Karpas-422 (cell line): ENCODE data around the gene MBTPS2. TPM values are rescaled to one million over a fixed set of nuclear protein-coding genes. Genes with fewer than 3 reads are reported as not detected.
A peak's percentile ranks its signal among the peaks of the same experiment; 100 is the strongest.

Experiments
- DNase-seq: peaks from one replicate; pipeline ENCODE4 v3.0.0-alpha.2; 2015
- H2AFZ ChIP-seq: fragments of 200-600 bp; sonication (generic); 2 replicates; pipeline ENCODE4 v1.6.1; 2014; ENCODE audit warnings: antibody characterized with exemption, low read length, mixed read lengths
- H3K27ac ChIP-seq: fragments of 200-600 bp; sonication (generic); 2 replicates; pipeline ENCODE4 v1.5.1; 2014; ENCODE audit warnings: mild to moderate bottlenecking, low read length, moderate library complexity
- H3K27me3 ChIP-seq: fragments of 200-600 bp; sonication (generic); 2 replicates; pipeline ENCODE4 v1.6.1; 2014; ENCODE audit warnings: low read length, mixed read lengths
- H3K36me3 ChIP-seq: fragments of 200-600 bp; sonication (generic); 2 replicates; pipeline ENCODE4 v1.6.1; 2014; ENCODE audit warnings: low read length, mixed read lengths; ENCODE audit not compliant: insufficient read depth
- H3K4me1 ChIP-seq: fragments of 200-600 bp; sonication (generic); 2 replicates; pipeline ENCODE4 v1.6.1; 2014; ENCODE audit warnings: mild to moderate bottlenecking, low read length, mixed read lengths
- H3K4me2 ChIP-seq: fragments of 200-600 bp; sonication (generic); 2 replicates; pipeline ENCODE4 v1.6.1; 2014; ENCODE audit warnings: low read length, low read depth, mild to moderate bottlenecking; ENCODE audit not compliant: poor library complexity, severe bottlenecking
- H3K4me3 ChIP-seq: fragments of 200-600 bp; sonication (generic); 2 replicates; pipeline ENCODE4 v1.5.1; 2014; ENCODE audit warnings: mild to moderate bottlenecking, antibody characterized with exemption, low read length, mixed read lengths
- H3K79me2 ChIP-seq: fragments of 200-600 bp; sonication (generic); 2 replicates; pipeline ENCODE4 v1.6.1; 2014; ENCODE audit warnings: mild to moderate bottlenecking, low read length, mixed read lengths
- H3K9ac ChIP-seq: fragments of 200-600 bp; sonication (generic); 2 replicates; pipeline ENCODE4 v1.6.0; 2014; ENCODE audit warnings: low read length
- H3K9me2 ChIP-seq: fragments of 200-600 bp; sonication (generic), shearing (Covaris generic); replicated peaks from 2 replicates; pipeline ENCODE4 v1.6.0; 2014; ENCODE audit warnings: mild to moderate bottlenecking, low read length, moderate library complexity; ENCODE audit not compliant: insufficient read depth
- H3K9me3 ChIP-seq: fragments of 300-700, 200-600 bp; sonication (generic); 2 replicates; pipeline ENCODE4 v1.6.1; 2014; ENCODE audit warnings: low read length, mixed read lengths
- H4K20me1 ChIP-seq: fragments of 200-600 bp; sonication (generic); 2 replicates; pipeline ENCODE4 v1.6.1; 2014; ENCODE audit warnings: mild to moderate bottlenecking, antibody characterized with exemption, low read length, low read depth; ENCODE audit not compliant: insufficient read depth
- total RNA-seq: library from RNA; depleted of rRNA; stranded (reverse); fragments of >200 nt; shearing (Covaris generic); gene quantifications from 2 replicates; pipeline ENCODE4 v1.2.3, GENCODE V29; 2014; ENCODE audit warnings: low replicate concordance

The MBTPS2 gene
- total RNA-seq, 1 experiment from 2014 or later = 19.6 TPM

GRCh38 chrX:21840193-21840545, 752 bp downstream of the MBTPS2 start:
- peak overlapping the region; percentile 77 for H3K4me2 ChIP-seq
- peak overlapping the region; percentile 77 for H3K4me3 ChIP-seq
- H4K20me1 ChIP-seq = no peaks in the 10 kb centered on the region
- DNase-seq = peak; percentile 68
- H3K27ac ChIP-seq = peak overlapping the region; percentile 63; the same call in 1 of the 2 replicates
- peak overlapping the region; percentile 88 for H3K9ac ChIP-seq
- H3K27me3 ChIP-seq = no peaks in the 10 kb centered on the region
- H3K79me2 ChIP-seq = peaks cover 26% of the 10 kb centered on the region
- no peak overlapping the region for H2AFZ ChIP-seq
- no peaks in the 10 kb centered on the region; the same call in 1 of the 2 replicates for H3K9me3 ChIP-seq
- H3K4me1 ChIP-seq = peaks cover 17% of the 10 kb centered on the region
- no peaks in the 10 kb centered on the region; the same call in 1 of the 2 replicates for H3K9me2 ChIP-seq
- H3K36me3 ChIP-seq = peaks cover 4% of the 10 kb centered on the region; the same call in 1 of the 2 replicates

DNA sequence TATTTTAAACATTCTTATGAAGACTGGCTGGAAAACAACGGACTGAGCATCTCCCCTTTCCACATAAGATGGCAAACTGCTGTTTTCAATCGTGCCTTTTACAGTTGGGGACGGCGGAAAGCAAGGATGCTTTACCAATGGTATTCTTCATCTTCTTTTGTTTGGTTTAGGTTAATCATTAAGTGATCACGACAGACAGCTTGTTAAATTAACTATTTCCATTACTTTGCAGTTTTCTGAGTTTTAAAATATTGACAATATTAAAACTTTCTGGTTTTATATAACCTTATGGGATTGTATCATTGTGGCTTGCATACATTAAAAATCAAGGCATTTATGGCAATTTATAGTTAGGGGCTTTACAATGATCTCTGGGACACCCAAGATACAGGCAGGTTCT, 3.8 kb downstream of the MBTPS2 start:
- no peak for DNase-seq
- Histone ChIP-seq H3K9me2 (no peaks in the 10 kb centered on the region; the same call in 1 of the 2 replicates), H3K79me2 (peaks cover 26% of the 10 kb centered on the region), H3K4me2 (no peak overlapping the region), H3K4me3 (no peak overlapping the region), H3K27me3 (no peaks in the 10 kb centered on the region), H3K27ac (no peak overlapping the region), H3K36me3 (peaks cover 10% of the 10 kb centered on the region; the same call in 1 of the 2 replicates), H3K9me3 (no peaks in the 10 kb centered on the region; the same call in 1 of the 2 replicates), H4K20me1 (no peaks in the 10 kb centered on the region), H2AFZ (no peak overlapping the region), H3K9ac (no peak overlapping the region), H3K4me1 (peaks cover 16% of the 10 kb centered on the region)

- H3K9ac ChIP-seq = no peak overlapping the region
- H3K9me2 ChIP-seq = no peaks in the 10 kb centered on the region; the same call in 1 of the 2 replicates
- peaks cover 9% of the 10 kb centered on the region; the same call in 1 of the 2 replicates for H3K4me1 ChIP-seq
- no peak overlapping the region for H3K4me3 ChIP-seq
- H3K27me3 ChIP-seq = no peaks in the 10 kb centered on the region
- H3K79me2 ChIP-seq = peaks cover 20% of the 10 kb centered on the region
- no peaks in the 10 kb centered on the region; the same call in 1 of the 2 replicates for H3K9me3 ChIP-seq
- H3K36me3 ChIP-seq = peaks cover 10% of the 10 kb centered on the region; the same call in 1 of the 2 replicates
- H3K4me2 ChIP-seq = no peak overlapping the region
- H2AFZ ChIP-seq = no peak overlapping the region
- no peak for DNase-seq
- no peak overlapping the region for H3K27ac ChIP-seq
- H4K20me1 ChIP-seq = no peaks in the 10 kb centered on the region
Measured at GRCh38 chrX:21845096-21845495, 5.7 kb downstream of the MBTPS2 start.

- H2AFZ ChIP-seq = no peak overlapping the region
- no peak for DNase-seq
- H4K20me1 ChIP-seq = no peaks in the 10 kb centered on the region
- H3K79me2 ChIP-seq = no peaks in the 10 kb centered on the region
- no peaks in the 10 kb centered on the region for H3K27me3 ChIP-seq
- H3K36me3 ChIP-seq = peaks cover 15% of the 10 kb centered on the region; the same call in 1 of the 2 replicates
- H3K4me3 ChIP-seq = no peak overlapping the region
- H3K9me2 ChIP-seq = no peaks in the 10 kb centered on the region
- H3K4me1 ChIP-seq = no peaks in the 10 kb centered on the region
- no peak overlapping the region for H3K4me2 ChIP-seq
- no peak overlapping the region for H3K9ac ChIP-seq
- no peak overlapping the region for H3K27ac ChIP-seq
- H3K9me3 ChIP-seq = no peaks in the 10 kb centered on the region; the same call in 1 of the 2 replicates
Measured at GRCh38 chrX:21847342-21847741, 7.9 kb downstream of the MBTPS2 start.

- Histone ChIP-seq H3K9me3 (no peaks in the 10 kb centered on the region), H3K79me2 (no peaks in the 10 kb centered on the region), H3K4me1 (no peaks in the 10 kb centered on the region), H4K20me1 (no peaks in the 10 kb centered on the region), H3K4me3 (no peak overlapping the region), H3K27ac (no peak overlapping the region), H3K27me3 (no peaks in the 10 kb centered on the region), H3K9me2 (no peaks in the 10 kb centered on the region), H2AFZ (no peak overlapping the region), H3K36me3 (peaks cover 13% of the 10 kb centered on the region; the same call in 1 of the 2 replicates), H3K4me2 (no peak overlapping the region), H3K9ac (no peak overlapping the region)
- DNase-seq = no peak
Measured at GRCh38 chrX:21853578-21853977, 14.2 kb downstream of the MBTPS2 start.

GRCh38 chrX:21855937-21856415, 16.6 kb downstream of the MBTPS2 start, which contains the start of gene YY2:
YY2 (plus strand) TSS chrX:21855987; CDS start chrX:21856485, 498 bp downstream.
- no peak for DNase-seq
- H3K79me2 ChIP-seq = no peaks in the 10 kb centered on the region
- H3K4me1 ChIP-seq = no peaks in the 10 kb centered on the region
- no peaks in the 10 kb centered on the region for H3K9me3 ChIP-seq
- no peaks in the 10 kb centered on the region for H4K20me1 ChIP-seq
- no peak within 1 kb of the TSS for H3K4me2 ChIP-seq
- peaks cover 11% of the 10 kb centered on the region; the same call in 1 of the 2 replicates for H3K36me3 ChIP-seq
- H2AFZ ChIP-seq = no peak within 1 kb of the TSS
- no peaks in the 10 kb centered on the region for H3K9me2 ChIP-seq
- H3K27ac ChIP-seq = no peak within 1 kb of the TSS
- no peak within 1 kb of the TSS for H3K9ac ChIP-seq
- H3K27me3 ChIP-seq = no peaks in the 10 kb centered on the region
- no peak within 1 kb of the TSS for H3K4me3 ChIP-seq

DNA sequence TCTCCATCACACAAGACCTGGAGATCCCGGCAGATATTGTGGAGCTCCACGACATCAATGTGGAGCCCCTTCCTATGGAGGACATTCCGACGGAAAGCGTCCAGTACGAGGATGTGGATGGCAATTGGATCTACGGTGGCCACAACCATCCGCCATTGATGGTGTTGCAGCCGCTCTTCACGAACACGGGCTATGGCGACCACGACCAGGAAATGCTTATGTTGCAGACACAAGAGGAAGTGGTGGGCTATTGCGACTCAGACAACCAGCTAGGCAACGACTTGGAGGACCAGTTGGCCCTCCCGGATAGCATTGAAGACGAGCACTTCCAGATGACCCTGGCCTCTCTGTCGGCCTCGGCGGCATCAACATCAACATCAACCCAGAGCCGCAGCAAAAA, 17.1 kb downstream of the MBTPS2 start:
- no peaks in the 10 kb centered on the region for H3K27me3 ChIP-seq
- DNase-seq = no peak
- H3K9ac ChIP-seq = no peak overlapping the region
- H3K9me3 ChIP-seq = no peaks in the 10 kb centered on the region
- no peak overlapping the region for H2AFZ ChIP-seq
- H3K27ac ChIP-seq = no peak overlapping the region
- no peaks in the 10 kb centered on the region for H3K9me2 ChIP-seq
- no peak overlapping the region for H3K4me3 ChIP-seq
- H4K20me1 ChIP-seq = no peaks in the 10 kb centered on the region
- no peak overlapping the region for H3K4me2 ChIP-seq
- no peaks in the 10 kb centered on the region for H3K79me2 ChIP-seq
- H3K4me1 ChIP-seq = no peaks in the 10 kb centered on the region
- H3K36me3 ChIP-seq = peaks cover 7% of the 10 kb centered on the region; the same call in 1 of the 2 replicates

- no peaks in the 10 kb centered on the region for H3K27me3 ChIP-seq
- 0 out of 2 replicates have a peak, but pooled peaks cover 4% of the 10 kb centered on the region for H3K79me2 ChIP-seq
- DNase-seq = no peak
Measured at GRCh38 chrX:21863241-21863640, 23.8 kb downstream of the MBTPS2 start.

More at GRCh38 chrX:21863241-21863640, 23.8 kb downstream of the MBTPS2 start:
- no peaks in the 10 kb centered on the region for H3K9me3 ChIP-seq
- no peak overlapping the region for H3K27ac ChIP-seq
- no peak overlapping the region for H2AFZ ChIP-seq
- no peaks in the 10 kb centered on the region for H3K4me1 ChIP-seq
- H3K9ac ChIP-seq = no peak overlapping the region
- H3K36me3 ChIP-seq = no peaks in the 10 kb centered on the region
- H4K20me1 ChIP-seq = no peaks in the 10 kb centered on the region
- H3K4me3 ChIP-seq = no peak overlapping the region
- H3K9me2 ChIP-seq = no peaks in the 10 kb centered on the region
- H3K4me2 ChIP-seq = no peak overlapping the region
